Endothelial cell (in vitro differentiated cells): ENCODE data around the gene PTPN6. TPM values are rescaled to one million over a fixed set of nuclear protein-coding genes. Genes with fewer than 3 reads are reported as not detected.

ENCODE experiments used
- DNase-seq: peaks from one replicate; pipeline ENCODE4 v3.0.0; 2021; ENCODE audit warnings: low spot score
- H3K27ac Mint-ChIP-seq: one replicate; pipeline ENCODE4 v1.8.0; 2021; ENCODE audit warnings: mixed read lengths, inconsistent platforms; ENCODE audit not compliant: unreplicated experiment
- H3K27me3 Mint-ChIP-seq: one replicate; pipeline ENCODE4 v1.8.0; 2021; ENCODE audit warnings: mild to moderate bottlenecking, moderate library complexity, mixed read lengths, inconsistent platforms; ENCODE audit not compliant: unreplicated experiment
- H3K36me3 Mint-ChIP-seq: one replicate; pipeline ENCODE4 v1.8.0; 2021; ENCODE audit warnings: mild to moderate bottlenecking, low read depth, mixed read lengths, inconsistent platforms; ENCODE audit not compliant: unreplicated experiment
- H3K4me1 Mint-ChIP-seq: one replicate; pipeline ENCODE4 v1.8.0; 2021; ENCODE audit warnings: mild to moderate bottlenecking, mixed read lengths, inconsistent platforms; ENCODE audit not compliant: unreplicated experiment
- H3K4me3 Mint-ChIP-seq: one replicate; pipeline ENCODE4 v1.8.0; 2021; ENCODE audit warnings: mild to moderate bottlenecking, mixed read lengths, inconsistent platforms; ENCODE audit not compliant: unreplicated experiment
- H3K9me3 Mint-ChIP-seq: one replicate; pipeline ENCODE4 v1.8.0; 2021; ENCODE audit warnings: mixed read lengths, inconsistent platforms; ENCODE audit not compliant: unreplicated experiment
- total RNA-seq: library from RNA; stranded (reverse); fragmentation: NEBNext Ultra II Directional; extraction: Animal tissue kit (Norgen Biotek cat#: 25700); gene quantifications from one replicate; pipeline ENCODE4 v1.2.1, GENCODE V29; 2021; ENCODE audit not compliant: unreplicated experiment
- TF ChIP-seq, protein P1 (sequence below): fragments of 200-600 bp; sonication (generic); IDR thresholded peaks from one replicate; pipeline ENCODE4 v1.5.0; 2021; ENCODE audit warnings: antibody characterized with exemption; ENCODE audit not compliant: unreplicated experiment

PTPN6 gene
- total RNA-seq, 1 donor from 2014 or later = 22.1 TPM

- no peak overlapping the region for H3K27ac Mint-ChIP-seq
- peaks cover 15% of the 10 kb centered on the region for H3K27me3 Mint-ChIP-seq
- H3K4me3 Mint-ChIP-seq = peak overlapping the region; percentile 37
These were observed 5.0 kb downstream of the PTPN6 start for GRCh38 chr12:6956021-6956727.

GRCh38 chr12:6957151-6957701, 6.1 kb downstream of the PTPN6 start:
- H3K36me3 Mint-ChIP-seq = peaks cover 5% of the 10 kb centered on the region
- H3K9me3 Mint-ChIP-seq = no peaks in the 10 kb centered on the region
- H3K27ac Mint-ChIP-seq = no peak overlapping the region
- H3K27me3 Mint-ChIP-seq = peaks cover 15% of the 10 kb centered on the region
- H3K4me1 Mint-ChIP-seq = peaks cover 42% of the 10 kb centered on the region
- no peak for DNase-seq
- TF ChIP-seq, protein P1, sequence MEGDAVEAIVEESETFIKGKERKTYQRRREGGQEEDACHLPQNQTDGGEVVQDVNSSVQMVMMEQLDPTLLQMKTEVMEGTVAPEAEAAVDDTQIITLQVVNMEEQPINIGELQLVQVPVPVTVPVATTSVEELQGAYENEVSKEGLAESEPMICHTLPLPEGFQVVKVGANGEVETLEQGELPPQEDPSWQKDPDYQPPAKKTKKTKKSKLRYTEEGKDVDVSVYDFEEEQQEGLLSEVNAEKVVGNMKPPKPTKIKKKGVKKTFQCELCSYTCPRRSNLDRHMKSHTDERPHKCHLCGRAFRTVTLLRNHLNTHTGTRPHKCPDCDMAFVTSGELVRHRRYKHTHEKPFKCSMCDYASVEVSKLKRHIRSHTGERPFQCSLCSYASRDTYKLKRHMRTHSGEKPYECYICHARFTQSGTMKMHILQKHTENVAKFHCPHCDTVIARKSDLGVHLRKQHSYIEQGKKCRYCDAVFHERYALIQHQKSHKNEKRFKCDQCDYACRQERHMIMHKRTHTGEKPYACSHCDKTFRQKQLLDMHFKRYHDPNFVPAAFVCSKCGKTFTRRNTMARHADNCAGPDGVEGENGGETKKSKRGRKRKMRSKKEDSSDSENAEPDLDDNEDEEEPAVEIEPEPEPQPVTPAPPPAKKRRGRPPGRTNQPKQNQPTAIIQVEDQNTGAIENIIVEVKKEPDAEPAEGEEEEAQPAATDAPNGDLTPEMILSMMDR = no peak
- H3K4me3 Mint-ChIP-seq = peak overlapping the region; percentile 37

More at GRCh38 chr12:6956021-6956727, 5.0 kb downstream of the PTPN6 start:
- DNase-seq = no peak
- Mint-ChIP-seq H3K9me3 (no peaks in the 10 kb centered on the region), H3K36me3 (peaks cover 5% of the 10 kb centered on the region), H3K4me1 (peaks cover 38% of the 10 kb centered on the region)
- TF ChIP-seq, protein P1 = no peak

- Mint-ChIP-seq H3K4me3 (peak overlapping the region; percentile 37), H3K27ac (no peak overlapping the region)
These were observed 6.8 kb downstream of the PTPN6 start for GRCh38 chr12:6957741-6958608.

DNA sequence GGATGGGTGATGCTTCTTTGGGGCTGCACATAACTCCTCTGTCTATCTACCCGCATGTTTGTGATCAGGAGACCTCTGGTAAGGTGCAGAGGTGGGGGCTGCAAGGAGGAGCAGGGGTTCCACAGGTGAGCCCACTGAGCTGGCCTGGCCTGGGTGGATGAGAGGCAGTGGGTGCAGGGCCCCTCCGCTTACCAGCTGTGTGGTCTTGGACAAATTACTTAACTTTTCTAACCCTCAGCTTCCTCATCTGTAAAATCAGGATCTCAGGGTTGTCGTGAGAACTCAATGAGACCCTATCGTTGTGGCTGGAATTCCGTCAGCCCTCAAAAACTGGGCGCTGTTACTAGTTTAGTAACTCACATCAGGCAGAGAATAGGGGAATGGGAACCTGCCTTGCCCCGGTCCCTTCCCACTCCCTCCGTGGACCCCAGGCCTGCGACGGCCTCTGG, 7.5 kb downstream of the PTPN6 start:
- H3K27me3 Mint-ChIP-seq = peaks cover 16% of the 10 kb centered on the region
- DNase-seq = no peak
- H3K36me3 Mint-ChIP-seq = peaks cover 5% of the 10 kb centered on the region
- H3K4me3 Mint-ChIP-seq = peak overlapping the region; percentile 37
- TF ChIP-seq, protein P1 = no peak
- peaks cover 34% of the 10 kb centered on the region for H3K4me1 Mint-ChIP-seq
- H3K27ac Mint-ChIP-seq = no peak overlapping the region
- no peaks in the 10 kb centered on the region for H3K9me3 Mint-ChIP-seq

More at GRCh38 chr12:6957741-6958608, 6.8 kb downstream of the PTPN6 start:
- Mint-ChIP-seq H3K27me3 (peaks cover 16% of the 10 kb centered on the region), H3K4me1 (peaks cover 38% of the 10 kb centered on the region), H3K36me3 (peaks cover 5% of the 10 kb centered on the region), H3K9me3 (no peaks in the 10 kb centered on the region)
- TF ChIP-seq, protein P1 = no peak
- no peak for DNase-seq
